Activated CD4-positive, alpha-beta T cell treated with anti-CD3 and anti-CD28 coated beads for 4 hours (primary cell): ENCODE measurements around the gene ZNF385C.

Experiments
- DNase-seq, 2 donors: peaks; one replicate each; pipeline ENCODE4 v3.0.0-alpha.2; 2020

Gene ZNF385C

DNA sequence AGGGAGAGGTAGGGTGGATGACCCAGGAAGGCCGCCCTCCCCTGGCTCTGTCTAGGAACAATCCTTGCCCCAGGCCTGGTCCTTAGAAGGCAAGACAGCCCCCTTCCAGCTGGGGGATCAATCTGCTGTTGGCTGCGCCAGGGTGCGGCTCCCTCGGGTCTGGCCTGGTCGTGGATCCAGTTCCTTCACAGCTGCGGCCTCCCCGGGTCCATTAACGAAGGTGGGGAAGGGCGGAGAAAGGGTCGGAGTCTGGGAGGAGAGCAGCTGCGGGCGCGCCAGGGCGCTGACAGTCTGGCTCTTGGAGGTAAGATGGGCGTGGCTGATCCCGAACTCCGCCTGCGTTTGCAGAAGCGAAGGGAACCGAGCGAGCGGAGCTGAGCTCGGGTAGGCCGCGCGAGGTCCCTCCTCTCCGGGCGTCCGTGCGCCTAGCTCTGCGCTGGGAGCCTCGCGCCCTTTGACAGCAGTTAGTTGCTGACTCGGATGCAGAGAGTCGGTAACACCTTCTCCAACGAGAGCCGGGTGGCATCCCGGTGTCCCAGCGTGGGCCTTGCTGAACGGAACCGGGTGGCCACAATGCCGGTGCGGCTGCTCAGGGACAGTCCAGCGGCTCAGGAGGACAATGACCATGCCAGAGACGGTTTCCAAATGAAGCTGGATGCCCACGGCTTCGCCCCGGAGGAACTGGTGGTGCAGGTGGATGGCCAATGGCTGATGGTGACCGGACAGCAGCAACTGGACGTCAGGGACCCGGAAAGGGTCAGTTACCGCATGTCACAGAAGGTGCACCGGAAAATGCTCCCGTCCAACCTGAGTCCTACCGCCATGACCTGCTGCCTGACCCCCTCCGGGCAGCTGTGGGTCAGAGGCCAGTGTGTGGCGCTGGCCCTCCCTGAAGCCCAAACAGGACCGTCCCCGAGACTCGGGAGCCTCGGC, 24.4 kb upstream of the ZNF385C start, which contains the start of gene HSPB9:
Gene HSPB9 (plus strand): TSS at position 434 of the 933 bp plus-strand sequence. CDS start 47 bp downstream, at position 481.
- DNase-seq = no peak

DNA sequence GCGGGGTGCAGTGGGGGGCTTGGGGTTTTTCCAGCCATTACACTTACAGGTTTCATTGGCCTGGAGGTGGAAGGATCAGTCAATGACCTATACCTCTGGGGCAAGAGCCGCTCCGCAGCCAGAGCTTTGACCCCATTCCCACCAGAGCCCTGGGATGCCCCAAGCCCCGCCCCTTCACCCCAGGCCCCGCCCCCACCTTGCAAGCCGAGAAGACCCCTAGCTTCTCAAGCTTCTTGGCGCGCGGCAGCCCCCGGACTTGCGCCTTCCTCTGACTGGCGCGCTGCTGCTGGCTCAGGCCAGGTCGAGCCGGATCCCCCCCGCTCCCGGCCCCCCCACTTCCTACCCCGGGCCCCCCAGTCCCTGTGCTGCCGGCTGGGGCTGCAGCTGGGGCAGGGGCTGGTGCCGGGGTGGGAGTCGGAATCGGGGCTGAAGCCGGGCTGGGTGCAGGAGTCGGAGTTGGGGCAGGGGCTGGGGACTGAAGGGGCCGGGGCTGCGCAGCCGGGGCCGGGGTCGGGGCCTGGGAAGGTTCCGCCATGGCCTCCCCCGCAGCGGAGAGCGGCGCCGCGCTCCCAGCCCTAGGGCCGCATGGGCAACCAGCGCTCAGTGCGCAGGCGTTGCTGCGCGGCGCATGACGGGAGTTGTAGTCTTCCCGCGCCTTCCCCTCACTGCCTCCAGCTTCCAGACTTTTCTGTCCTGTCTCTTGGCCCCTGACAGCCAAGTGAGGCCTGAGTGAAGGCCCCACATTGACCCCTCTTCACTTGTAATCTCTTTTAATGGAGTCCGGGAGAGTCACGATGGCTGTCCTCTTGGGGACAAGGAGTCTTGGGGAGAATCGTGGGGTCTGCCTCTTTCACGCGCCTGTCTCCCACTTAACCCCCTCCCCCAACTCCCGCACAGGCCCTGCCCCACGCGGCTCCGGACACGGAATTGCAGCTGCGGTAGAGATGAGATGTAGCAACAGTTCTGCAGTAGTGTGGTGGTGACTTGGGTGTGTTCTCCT, 22.8 kb upstream of the ZNF385C start, which contains the start of gene KAT2A:
Gene KAT2A (minus strand): TSS at position 598 of the 1,000 bp plus-strand sequence. CDS start 63 bp downstream, at position 535.
- DNase-seq = peak; percentile 72 to 78

DNA sequence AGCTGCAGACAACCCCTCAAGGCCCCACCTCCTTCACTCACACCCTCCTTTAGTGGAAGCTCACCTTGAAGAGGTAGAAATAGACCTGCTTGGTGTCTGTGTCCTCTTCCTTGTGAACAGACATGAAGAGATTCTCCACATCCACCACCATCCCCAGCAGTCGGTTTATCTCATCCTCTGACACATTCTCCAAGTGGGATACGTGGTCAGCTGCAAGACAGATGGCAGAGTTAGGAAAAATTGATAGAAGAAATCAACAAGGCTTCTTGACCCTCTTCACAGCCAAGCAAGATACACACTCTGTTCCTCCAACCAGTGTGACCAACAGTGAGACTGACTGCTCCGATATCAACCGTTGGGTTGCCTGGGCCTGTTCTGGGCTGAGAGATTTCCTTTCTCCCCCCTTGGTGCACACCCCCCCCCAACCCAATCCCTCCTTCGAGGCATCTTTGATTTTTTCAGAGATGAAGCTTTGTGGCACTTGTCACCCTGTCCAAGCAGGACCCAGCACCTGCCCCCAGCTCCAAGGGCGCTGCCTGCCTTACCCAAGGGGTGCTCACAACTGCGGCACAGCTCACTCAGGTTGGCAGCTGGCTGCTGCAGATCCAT, 22.0 kb upstream of the ZNF385C start:
- DNase-seq = no peak

DNA sequence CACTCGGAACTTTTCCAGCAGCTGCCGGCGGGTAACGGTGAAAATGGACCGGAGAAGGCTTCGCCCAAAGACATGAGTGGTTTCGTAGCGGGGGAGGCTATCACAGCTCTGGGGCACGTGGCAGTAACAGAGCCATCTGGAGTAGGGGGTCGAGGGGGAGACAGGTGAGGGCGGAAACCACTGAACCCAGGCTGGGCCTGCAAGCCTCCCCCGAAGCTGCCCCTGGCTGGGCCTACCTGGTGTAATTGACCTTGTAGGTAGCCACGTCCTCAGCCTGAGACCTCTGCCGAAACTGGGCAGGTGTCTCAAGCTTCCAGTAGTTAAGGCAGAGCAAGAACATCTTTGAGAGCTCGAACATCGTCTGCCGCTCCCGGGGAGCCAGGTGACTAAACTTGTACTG, 21.0 kb upstream of the ZNF385C start:
- DNase-seq = no peak

DNA sequence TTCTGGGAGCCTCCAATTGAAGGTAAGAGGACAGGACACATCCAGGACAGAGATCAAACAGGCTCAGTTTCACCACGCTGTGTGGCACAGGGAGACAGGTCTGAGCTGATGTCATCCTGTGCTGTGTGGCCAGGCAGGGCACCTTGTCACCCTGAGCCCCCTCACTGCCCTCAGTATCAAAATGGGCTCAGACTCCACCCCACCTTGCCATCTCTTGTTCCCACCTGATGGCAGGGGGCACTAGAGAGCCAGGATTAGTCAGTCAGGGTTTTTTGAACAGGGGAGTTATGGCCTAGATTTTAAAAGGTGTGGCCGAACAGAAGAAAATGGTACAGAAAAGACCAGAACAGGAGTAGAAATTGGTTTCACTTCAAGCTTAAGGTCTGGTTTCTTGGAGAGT, 20.3 kb upstream of the ZNF385C start:
- peak; percentile 41 to 54 for DNase-seq

- DNase-seq = no peak
Observed at GRCh38 chr17:42118126-42118510, 19.8 kb upstream of the ZNF385C start.

GRCh38 chr17:42117397-42118125, 19.3 kb upstream of the ZNF385C start:
- no peak for DNase-seq

GRCh38 chr17:42116705-42117396, 18.6 kb upstream of the ZNF385C start:
- peak; percentile 80 to 86 for DNase-seq

- DNase-seq = no peak
Observed at GRCh38 chr17:42114118-42114517, 15.8 kb upstream of the ZNF385C start.

DNA sequence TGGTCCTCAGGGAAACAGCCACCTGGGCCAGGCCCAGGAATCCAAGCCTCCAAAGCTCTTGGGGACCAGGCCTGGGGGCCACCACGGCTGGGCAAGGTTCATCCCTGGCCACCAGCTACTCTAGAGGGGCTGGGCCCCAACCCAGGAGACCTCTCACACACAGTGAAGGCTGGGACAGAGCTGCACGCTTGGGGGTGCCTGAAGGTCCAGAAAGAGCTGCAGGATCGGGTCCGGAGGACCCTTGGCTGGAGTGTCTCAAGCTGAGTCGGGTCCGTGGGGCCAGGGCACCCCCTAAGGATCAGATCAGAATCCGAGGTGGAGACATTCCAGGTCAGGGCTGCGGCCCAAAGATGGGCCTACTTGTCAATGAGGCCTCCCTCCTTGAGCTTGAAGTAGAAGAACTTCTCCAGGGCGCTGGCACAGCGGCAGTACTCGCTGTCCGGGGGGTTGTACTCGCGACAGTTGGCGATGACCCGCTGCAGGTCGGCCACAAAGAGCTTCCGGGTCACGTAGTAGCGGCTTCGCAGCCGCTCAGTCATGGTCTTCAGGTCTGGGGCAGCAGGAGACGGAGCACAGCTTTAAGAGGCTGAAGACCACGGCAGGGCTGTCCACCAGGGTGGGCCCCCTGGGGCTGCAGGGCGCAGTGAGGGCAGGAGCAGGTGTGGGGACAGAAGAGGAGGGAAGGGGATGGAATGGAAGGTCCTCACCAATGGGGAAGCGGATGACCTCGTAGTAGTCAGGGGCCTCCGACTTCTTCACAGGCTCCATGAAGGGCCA, 15.2 kb upstream of the ZNF385C start:
- DNase-seq = no peak

GRCh38 chr17:42112552-42113176, 14.4 kb upstream of the ZNF385C start, which contains the start of gene DHX58:
TSS of gene DHX58 (minus strand) at chr17:42112714. CDS start at chr17:42111892, 822 bp downstream.
- DNase-seq = peak; percentile 73

GRCh38 chr17:42111871-42112551, 13.7 kb upstream of the ZNF385C start:
- DNase-seq = no peak

DNA sequence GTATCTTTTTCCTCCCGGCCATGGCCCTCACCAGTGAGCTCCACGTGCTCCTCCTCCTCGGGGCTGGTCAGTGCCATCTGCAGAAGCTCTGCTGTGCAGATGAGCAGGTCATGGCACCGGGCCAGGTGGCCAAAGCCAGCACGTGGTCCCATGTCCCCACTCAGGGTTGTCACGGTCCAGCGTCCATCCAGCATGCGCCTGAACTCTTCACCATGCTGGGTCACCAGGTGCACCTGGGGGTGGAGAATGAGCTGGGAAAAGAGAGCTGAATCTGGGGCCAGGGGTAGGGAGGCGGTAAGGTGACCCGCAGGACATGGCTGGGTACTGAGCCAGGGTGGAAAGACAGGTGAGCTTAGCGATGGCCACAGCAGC, 13.0 kb upstream of the ZNF385C start:
- DNase-seq = no peak

DNA sequence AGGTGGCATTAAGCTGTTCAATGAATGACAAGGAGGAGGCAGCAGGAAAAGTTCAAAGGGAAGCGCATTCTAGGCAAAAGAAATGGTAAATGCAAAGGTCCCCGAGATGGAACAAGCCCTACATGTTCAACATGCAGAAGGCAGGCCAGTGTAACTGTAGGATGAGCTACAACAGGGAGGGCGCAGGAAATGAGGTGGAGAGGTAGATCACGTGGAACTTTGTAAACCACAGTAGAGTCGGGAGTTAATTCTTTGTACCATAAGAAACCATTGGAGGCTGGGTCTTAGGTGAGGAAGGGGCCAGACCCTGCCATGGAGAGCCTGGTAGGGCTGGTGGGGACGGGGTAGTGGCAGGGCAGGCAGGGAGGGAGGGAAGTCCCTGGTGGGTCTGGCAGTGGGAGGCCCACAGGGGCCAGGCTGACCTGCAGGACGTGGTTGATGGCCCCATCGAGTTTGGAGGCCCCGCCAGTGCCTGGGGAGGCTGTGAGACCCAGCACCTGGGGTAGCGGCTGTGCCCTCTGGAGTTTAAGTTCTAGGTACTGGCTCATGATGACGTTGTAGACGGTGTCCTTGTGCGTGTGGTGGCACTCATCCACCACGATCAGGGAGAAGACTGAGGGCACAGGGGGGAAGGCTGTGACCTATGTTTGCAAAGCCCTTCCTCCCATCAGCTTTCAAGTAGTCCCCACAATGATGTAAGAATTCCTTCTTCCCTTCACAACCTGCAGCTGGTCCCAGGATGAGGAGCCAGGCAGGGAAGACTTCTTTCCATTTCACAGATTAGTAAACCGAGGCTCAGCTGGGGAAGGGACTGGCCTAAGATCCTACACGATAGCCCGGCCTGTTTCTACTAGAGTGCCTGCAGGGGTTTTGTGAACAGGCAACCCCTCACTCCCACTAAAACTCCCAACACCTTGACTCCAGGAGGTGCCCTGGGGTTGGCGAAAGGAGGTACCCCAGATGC, 12.3 kb upstream of the ZNF385C start:
- no peak for DNase-seq

GRCh38 chr17:42109086-42109485, 10.8 kb upstream of the ZNF385C start:
- no peak for DNase-seq

- peak; percentile 92 to 95 for DNase-seq
Observed at GRCh38 chr17:42107597-42108576, 9.6 kb upstream of the ZNF385C start.

- DNase-seq = no peak
Observed at GRCh38 chr17:42107124-42107523, 8.9 kb upstream of the ZNF385C start.
